HEK293T (cell line): ENCODE data around the gene STEAP3.

ENCODE experiments used
- BHLHE40 ChIP-seq: fragments of 450-650 bp; IDR thresholded peaks from 2 replicates; pipeline ENCODE4 v1.6.1; 2016; ENCODE audit warnings: mild to moderate bottlenecking, moderate library complexity, borderline replicate concordance
- CTBP1 ChIP-seq: fragments of 450-650 bp; IDR thresholded peaks from 2 replicates; pipeline ENCODE4 v1.6.1; 2016; ENCODE audit warnings: borderline replicate concordance
- ELF4 ChIP-seq: fragments of 450-650 bp; IDR thresholded peaks from 2 replicates; pipeline ENCODE4 v1.6.1; 2017; ENCODE audit warnings: antibody characterized with exemption
- FOXA1 ChIP-seq: fragments of 450-650 bp; IDR thresholded peaks from 2 replicates; pipeline ENCODE4 v1.6.1; 2016; ENCODE audit warnings: mild to moderate bottlenecking
- FOXK2 ChIP-seq: fragments of 450-650 bp; IDR thresholded peaks from 2 replicates; pipeline ENCODE4 v1.6.1; 2016; ENCODE audit warnings: mild to moderate bottlenecking
- SP1 ChIP-seq: fragments of 450-650 bp; IDR thresholded peaks from 2 replicates; pipeline ENCODE4 v1.6.1; 2017

DNA sequence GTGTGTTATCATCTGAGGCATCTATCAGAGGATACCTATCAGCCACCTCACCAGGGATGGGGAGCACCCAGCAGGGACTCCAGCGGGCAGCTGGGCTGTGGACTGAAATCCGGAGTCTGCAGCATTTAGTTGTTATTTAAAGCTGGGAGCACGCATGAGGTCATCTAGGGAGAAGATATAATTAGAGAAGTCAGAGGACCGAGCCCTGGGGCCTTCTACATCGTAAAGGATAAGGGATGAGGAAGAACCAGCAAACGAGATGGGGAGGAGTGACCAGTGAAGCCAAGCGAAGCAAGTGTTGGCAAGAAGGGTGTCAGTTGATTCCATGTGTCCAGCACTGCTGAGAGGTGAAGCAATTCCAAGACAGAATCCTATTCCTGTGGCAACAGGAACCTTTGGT lies 70.3 kb downstream of the STEAP3 start:
- TF ChIP-seq SP1 (no peak), FOXA1 (no peak), CTBP1 (no peak), ELF4 (no peak), FOXK2 (no peak), BHLHE40 (no peak)
